Tibial nerve (tissue), 4 donors: ENCODE results near the gene GNAQ. TPM values are rescaled to one million over a fixed set of nuclear protein-coding genes. Genes with fewer than 3 reads are reported as not detected.

Experiments used
- DNase-seq, 2 donors: peaks; one replicate each; pipeline ENCODE4 v3.0.0-alpha.2; 2019; ENCODE audit warnings: low spot score in 2 of 2
- H3K27ac ChIP-seq, 4 donors: fragments of 200-600 bp; sonication (generic) in 3 of 4; one replicate each; pipeline ENCODE4 v1.5.1; 2017 to 2019; ENCODE audit warnings: mild to moderate bottlenecking in 1 of 4
- H3K27me3 ChIP-seq, 2 donors: fragments of 200-600 bp; sonication (generic) in 1 of 2; one replicate each; pipeline versions ENCODE4 v1.5.1 to v1.6.0; 2017 to 2019
- H3K36me3 ChIP-seq, 3 donors: fragments of 200-600 bp; sonication (generic); one replicate each; pipeline ENCODE4 v1.5.1; 2018 to 2019
- H3K4me1 ChIP-seq, 4 donors: fragments of 200-600 bp; sonication (generic) in 3 of 4; one replicate each; pipeline ENCODE4 v1.5.1; 2017 to 2019
- H3K4me3 ChIP-seq, 4 donors: fragments of 200-600 bp; sonication (generic) in 3 of 4; one replicate each; pipeline ENCODE4 v1.5.1; 2017 to 2019; ENCODE audit warnings: mild to moderate bottlenecking in 1 of 4, moderate library complexity in 1 of 4
- H3K9me3 ChIP-seq, 4 donors: fragments of 200-600 bp; sonication (generic) in 3 of 4; one replicate each; pipeline ENCODE4 v1.5.1; 2017 to 2019
- EP300 ChIP-seq, 2 donors: sonication (generic); formaldehyde crosslinking; IDR thresholded peaks; one replicate each; pipeline ENCODE4 v1.6.1; 2017; ENCODE audit warnings: antibody characterized with exemption in 2 of 2, mild to moderate bottlenecking in 1 of 2
- POLR2A ChIP-seq, 2 donors: fragments of 450-650 bp; IDR thresholded peaks; one replicate each; pipeline ENCODE4 v1.6.1; 2017; ENCODE audit warnings: antibody characterized with exemption in 2 of 2, mild to moderate bottlenecking in 2 of 2, moderate library complexity in 2 of 2
- WGBS, 2 donors: methylation state at CpG; one replicate each; pipeline ENCODE4 v1.1.5; 2018; 5-methylcytosine and 5-hydroxymethylcytosine counted together
- total RNA-seq, 4 donors: library from RNA; depleted of rRNA; stranded (reverse); fragments of >200 nt; gene quantifications; one replicate each; pipeline ENCODE4 v1.1.0, GENCODE V29; 2016
- TF ChIP-seq, protein P1 (sequence below), 5 experiments: fragments of 200-600 bp in 3 of 5; fragments of 450-650 bp in 2 of 5; sonication (generic) in 3 of 5; IDR thresholded peaks; one replicate each; pipeline ENCODE4 v1.5.1; 2016 to 2019; ENCODE audit warnings: antibody characterized with exemption in 5 of 5, mild to moderate bottlenecking in 3 of 5, moderate library complexity in 2 of 5

The GNAQ gene
- total RNA-seq, 4 donors from 2014 or later = 38.7 to 50.3 (median 41.6) TPM

DNA sequence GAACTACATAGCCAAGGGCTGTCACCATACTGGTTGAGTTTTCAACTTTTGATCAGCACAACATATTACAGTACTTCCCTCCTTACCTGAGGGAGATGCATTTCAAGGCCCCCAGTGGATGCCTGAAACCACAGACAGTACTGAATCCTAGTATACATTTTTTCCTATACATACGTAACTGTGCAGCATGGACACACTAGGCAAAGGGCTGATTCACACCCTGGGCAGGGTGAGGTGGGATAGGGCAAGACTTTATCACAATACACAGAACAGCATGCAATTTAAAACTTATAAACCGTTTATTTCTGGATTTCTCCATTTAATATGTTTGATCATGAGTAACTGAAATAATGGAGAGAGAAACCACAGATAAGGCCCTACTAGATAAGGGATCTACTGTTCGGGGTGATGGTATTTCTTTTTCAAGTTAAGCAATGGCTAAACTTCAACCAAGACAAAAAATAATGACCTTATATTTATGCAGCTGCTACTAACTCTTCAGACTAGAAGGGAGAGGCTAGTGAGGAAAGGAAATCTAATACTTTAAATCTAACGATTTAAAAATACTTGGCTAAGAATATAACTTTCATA is 196.6 kb downstream of the GNAQ start:
- H3K4me3 ChIP-seq = no peak overlapping the region
- TF ChIP-seq, protein P1, sequence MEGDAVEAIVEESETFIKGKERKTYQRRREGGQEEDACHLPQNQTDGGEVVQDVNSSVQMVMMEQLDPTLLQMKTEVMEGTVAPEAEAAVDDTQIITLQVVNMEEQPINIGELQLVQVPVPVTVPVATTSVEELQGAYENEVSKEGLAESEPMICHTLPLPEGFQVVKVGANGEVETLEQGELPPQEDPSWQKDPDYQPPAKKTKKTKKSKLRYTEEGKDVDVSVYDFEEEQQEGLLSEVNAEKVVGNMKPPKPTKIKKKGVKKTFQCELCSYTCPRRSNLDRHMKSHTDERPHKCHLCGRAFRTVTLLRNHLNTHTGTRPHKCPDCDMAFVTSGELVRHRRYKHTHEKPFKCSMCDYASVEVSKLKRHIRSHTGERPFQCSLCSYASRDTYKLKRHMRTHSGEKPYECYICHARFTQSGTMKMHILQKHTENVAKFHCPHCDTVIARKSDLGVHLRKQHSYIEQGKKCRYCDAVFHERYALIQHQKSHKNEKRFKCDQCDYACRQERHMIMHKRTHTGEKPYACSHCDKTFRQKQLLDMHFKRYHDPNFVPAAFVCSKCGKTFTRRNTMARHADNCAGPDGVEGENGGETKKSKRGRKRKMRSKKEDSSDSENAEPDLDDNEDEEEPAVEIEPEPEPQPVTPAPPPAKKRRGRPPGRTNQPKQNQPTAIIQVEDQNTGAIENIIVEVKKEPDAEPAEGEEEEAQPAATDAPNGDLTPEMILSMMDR (IDR thresholded peaks at IDR 0.05) = no peak
- TF ChIP-seq POLR2A (IDR thresholded peaks at IDR 0.05) = no peak
- no peak for TF ChIP-seq EP300 (IDR thresholded peaks at IDR 0.05)
- H3K36me3 ChIP-seq = no peaks in the 10 kb centered on the region
- H3K9me3 ChIP-seq = no peaks in the 10 kb centered on the region
- no peak overlapping the region for H3K27ac ChIP-seq
- WGBS, 2 donors = 65 to 67% methylated on average over 4 of the region's 4 CpGs
- no peak for DNase-seq
- H3K27me3 ChIP-seq = no peaks in the 10 kb centered on the region
- peaks cover 0 to 45% (median 3%) of the 10 kb centered on the region in 4 donors for H3K4me1 ChIP-seq

DNA sequence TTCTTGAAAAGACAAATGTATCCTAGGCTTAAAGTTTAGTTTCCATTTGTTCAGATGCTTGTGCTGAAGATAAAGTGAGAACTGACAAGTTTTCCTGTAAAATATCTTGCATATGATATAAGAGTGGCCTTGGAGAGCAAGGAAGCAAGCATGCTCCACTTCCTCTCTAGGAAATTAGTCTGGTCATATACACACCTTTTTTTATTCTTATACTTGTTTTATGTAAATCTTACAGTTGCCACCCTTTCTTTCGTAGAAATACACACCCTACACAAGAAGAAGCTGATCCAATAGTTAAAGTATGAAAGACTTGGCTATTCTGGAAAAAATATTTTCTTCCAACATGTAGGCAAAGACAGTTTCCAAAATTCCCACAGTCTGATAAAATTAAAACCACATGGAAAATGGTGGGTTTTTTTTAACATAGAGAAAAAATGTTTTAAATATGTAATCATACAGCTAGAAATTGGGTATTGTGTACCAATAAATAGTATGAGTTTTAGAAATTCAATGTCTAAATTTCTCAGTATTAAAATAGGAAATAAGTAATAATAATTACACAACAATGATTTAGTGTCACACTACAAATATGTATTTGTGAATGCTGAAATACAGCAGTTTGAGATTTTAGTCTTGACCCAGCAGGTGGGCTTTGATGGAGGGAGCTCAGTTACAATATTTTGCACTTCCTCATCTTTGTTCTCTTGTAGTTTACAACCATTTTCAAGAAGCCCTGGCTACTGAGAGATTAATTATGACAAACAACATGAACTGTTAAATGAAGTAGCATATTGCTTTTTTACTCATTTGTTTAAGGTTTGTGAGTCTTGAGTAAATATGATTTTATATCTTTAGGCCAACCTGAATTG is 197.8 kb downstream of the GNAQ start:
- no peak for DNase-seq
- Histone ChIP-seq H3K27me3 (no peaks in the 10 kb centered on the region), H3K4me1 (peaks cover 0 to 37% (median 0%) of the 10 kb centered on the region in 4 donors), H3K4me3 (no peak overlapping the region), H3K27ac (no peak overlapping the region), H3K9me3 (no peaks in the 10 kb centered on the region), H3K36me3 (no peaks in the 10 kb centered on the region)
- TF ChIP-seq EP300 (IDR thresholded peaks at IDR 0.05) = no peak
- TF ChIP-seq, protein P1 (IDR thresholded peaks at IDR 0.05) = no peak
- TF ChIP-seq POLR2A (IDR thresholded peaks at IDR 0.05) = no peak
- 44 to 63% methylated on average over 1 of the region's 1 CpG for WGBS, 2 donors

DNA sequence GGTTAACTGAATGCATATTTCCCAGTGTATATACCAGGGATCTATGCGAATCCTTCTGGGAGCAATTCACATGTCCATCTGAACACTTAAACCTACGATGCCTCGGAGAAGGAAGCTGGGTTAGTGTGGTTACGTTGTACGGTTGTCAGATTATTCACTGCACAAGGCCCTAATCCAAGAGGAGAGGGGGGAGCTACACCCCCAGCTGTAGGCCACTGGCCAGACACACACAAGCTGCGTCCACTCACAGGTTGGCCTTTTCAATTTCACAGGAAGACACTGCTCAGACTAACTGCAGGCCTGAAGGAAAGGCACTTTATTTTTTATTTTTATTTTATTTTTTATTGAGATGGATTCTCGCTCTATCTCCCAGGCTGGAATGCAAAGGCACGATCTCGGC is 199.0 kb downstream of the GNAQ start:
- Histone ChIP-seq H3K4me3 (no peak overlapping the region), H3K27ac (no peak overlapping the region), H3K4me1 (peaks cover 0 to 37% (median 0%) of the 10 kb centered on the region in 4 donors), H3K9me3 (no peaks in the 10 kb centered on the region), H3K27me3 (no peaks in the 10 kb centered on the region), H3K36me3 (no peaks in the 10 kb centered on the region)
- no peak for DNase-seq
- 87% methylated on average over 9 of the region's 9 CpGs for WGBS, 2 donors
- TF ChIP-seq, protein P1 (IDR thresholded peaks at IDR 0.05) = no peak
- no peak for TF ChIP-seq EP300 (IDR thresholded peaks at IDR 0.05)
- TF ChIP-seq POLR2A (IDR thresholded peaks at IDR 0.05) = no peak

DNA sequence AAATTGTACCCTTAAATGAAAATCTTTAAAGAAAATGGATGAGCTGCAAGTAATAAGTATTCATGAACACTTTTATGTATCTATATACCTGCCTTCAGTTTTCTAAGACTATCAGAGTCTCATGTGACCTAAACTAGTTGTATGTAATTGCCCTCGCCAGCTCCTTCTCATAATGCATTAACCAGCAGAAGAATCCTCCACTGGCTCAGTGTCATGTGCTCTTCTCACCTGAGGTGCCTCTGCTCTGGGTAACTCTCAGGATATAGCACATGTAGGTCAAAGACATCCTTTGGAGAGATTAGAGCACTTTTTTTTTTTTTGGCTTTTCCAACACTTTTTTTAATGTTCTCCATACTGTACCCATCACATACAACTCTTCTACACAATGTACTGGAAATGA is 199.8 kb downstream of the GNAQ start:
- H3K27me3 ChIP-seq = no peaks in the 10 kb centered on the region
- H3K36me3 ChIP-seq = no peaks in the 10 kb centered on the region
- H3K4me1 ChIP-seq = peaks cover 0 to 44% (median under 1%) of the 10 kb centered on the region in 4 donors
- 95 to 96% methylated on average over 1 of the region's 1 CpG for WGBS, 2 donors
- no peak overlapping the region for H3K4me3 ChIP-seq
- H3K27ac ChIP-seq = no peak overlapping the region
- no peak for TF ChIP-seq POLR2A (IDR thresholded peaks at IDR 0.05)
- TF ChIP-seq, protein P1 (IDR thresholded peaks at IDR 0.05) = no peak
- TF ChIP-seq EP300 (IDR thresholded peaks at IDR 0.05) = no peak
- no peaks in the 10 kb centered on the region for H3K9me3 ChIP-seq
- no peak for DNase-seq

DNA sequence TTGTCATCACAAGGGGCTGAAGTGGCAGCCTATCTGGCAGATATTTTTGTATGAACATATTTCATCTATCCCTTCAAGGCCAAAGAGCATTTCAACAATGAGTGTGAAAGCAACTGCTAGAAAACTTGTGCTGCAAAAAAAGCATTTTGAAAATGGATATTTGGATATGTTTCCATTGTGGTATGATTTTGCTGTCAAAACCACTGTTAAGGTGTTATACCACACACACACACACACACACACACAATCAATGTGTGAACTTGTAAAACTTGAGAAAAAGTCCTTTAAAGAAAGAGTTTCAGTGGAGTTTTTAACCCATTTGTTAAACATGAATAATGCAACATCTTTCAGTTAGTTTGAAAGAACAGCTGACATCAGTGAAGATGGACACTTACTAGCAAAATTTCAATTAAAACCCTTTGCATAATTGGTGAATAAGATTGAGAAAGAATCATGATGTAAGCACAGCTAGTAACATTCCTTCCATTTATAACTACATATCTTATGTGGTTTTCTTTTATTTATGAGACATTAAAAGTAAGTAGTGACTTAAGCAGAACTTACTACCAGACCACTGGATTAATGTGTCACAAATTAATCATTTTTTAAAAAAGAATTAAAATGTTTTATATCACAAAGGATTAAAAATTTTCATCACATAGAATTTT is 200.9 kb downstream of the GNAQ start:
- H3K36me3 ChIP-seq = no peaks in the 10 kb centered on the region
- H3K4me3 ChIP-seq = no peak overlapping the region
- no peaks in the 10 kb centered on the region for H3K9me3 ChIP-seq
- TF ChIP-seq EP300 (IDR thresholded peaks at IDR 0.05) = no peak
- no peak for TF ChIP-seq POLR2A (IDR thresholded peaks at IDR 0.05)
- TF ChIP-seq, protein P1 (IDR thresholded peaks at IDR 0.05) = no peak
- DNase-seq = no peak
- no peak overlapping the region for H3K27ac ChIP-seq
- peaks cover 0 to 51% (median 5%) of the 10 kb centered on the region in 4 donors for H3K4me1 ChIP-seq
- no peaks in the 10 kb centered on the region for H3K27me3 ChIP-seq
